Neural cell (in vitro differentiated cells): ENCODE data around the gene ADARB2. TPM values are rescaled to one million over a fixed set of nuclear protein-coding genes. Genes with fewer than 3 reads are reported as not detected.
A peak's percentile ranks its signal among the peaks of the same experiment; 100 is the strongest.

Experiments
- H2AFZ ChIP-seq: fragments of 200-600, 300-800 bp; sonication (generic), shearing (Covaris generic); 2 replicates; pipeline ENCODE4 v1.6.0; 2014; ENCODE audit warnings: low read depth, mild to moderate bottlenecking, antibody characterized with exemption, low read length, moderate library complexity
- H3F3A ChIP-seq: fragments of 200-600 bp; shearing (Covaris generic); 2 replicates; pipeline ENCODE4 v1.6.1; 2016; ENCODE audit warnings: mild to moderate bottlenecking, moderate library complexity, mixed read lengths, antibody characterized with exemption, low read length; ENCODE audit not compliant: insufficient read depth, poor library complexity, severe bottlenecking
- H3K27ac ChIP-seq: fragments of 200-600, 300-800 bp; sonication (generic), shearing (Covaris generic); 2 replicates; pipeline ENCODE4 v1.5.1; 2014; ENCODE audit warnings: mild to moderate bottlenecking, low read length, moderate library complexity
- H3K27me3 ChIP-seq: fragments of 300-800, 200-600 bp; sonication (generic), shearing (Covaris generic); 2 replicates; pipeline ENCODE4 v1.6.0; 2014; ENCODE audit warnings: mild to moderate bottlenecking, low read depth, low read length, moderate library complexity; ENCODE audit not compliant: insufficient read depth
- H3K36me3 ChIP-seq: fragments of 300-800, 200-600 bp; sonication (generic), shearing (Covaris generic); 2 replicates; pipeline ENCODE4 v1.5.1; 2014; ENCODE audit warnings: mild to moderate bottlenecking, antibody characterized with exemption, low read length, moderate library complexity; ENCODE audit not compliant: insufficient read depth
- H3K4me2 ChIP-seq: fragments of 300-800, 200-600 bp; sonication (generic), shearing (Covaris generic); 2 replicates; pipeline ENCODE4 v1.6.0; 2014; ENCODE audit warnings: mild to moderate bottlenecking, low read length
- H3K4me3 ChIP-seq: fragments of 300-800, 200-600 bp; sonication (generic), shearing (Covaris generic); 2 replicates; pipeline ENCODE4 v1.5.1; 2014; ENCODE audit warnings: mild to moderate bottlenecking, low read length, moderate library complexity
- H3K79me2 ChIP-seq: fragments of 200-600 bp; shearing (Covaris generic); replicated peaks from 2 replicates; pipeline ENCODE4 v1.6.0; 2014; ENCODE audit warnings: mild to moderate bottlenecking, low read length, moderate library complexity; ENCODE audit not compliant: insufficient read depth
- H3K9ac ChIP-seq: fragments of 300-800, 200-600 bp; sonication (generic), shearing (Covaris generic); 2 replicates; pipeline ENCODE4 v1.6.1; 2016; ENCODE audit warnings: mild to moderate bottlenecking, low read length, mixed read lengths
- H3K9me2 ChIP-seq: fragments of 200-600 bp; shearing (Covaris generic); 2 replicates; pipeline ENCODE4 v1.6.1; 2016; ENCODE audit warnings: mild to moderate bottlenecking, low read length, mixed read lengths; ENCODE audit not compliant: insufficient read depth
- H3K9me3 ChIP-seq: fragments of 200-600, 300-800 bp; sonication (generic), shearing (Covaris generic); 2 replicates; pipeline ENCODE4 v1.6.1; 2016; ENCODE audit warnings: mild to moderate bottlenecking, mixed run types, low read length, moderate library complexity, mixed read lengths
- H4K20me1 ChIP-seq: fragments of 200-600 bp; shearing (Covaris generic); 2 replicates; pipeline ENCODE4 v1.6.1; 2016; ENCODE audit warnings: mild to moderate bottlenecking, mixed run types; ENCODE audit not compliant: insufficient read depth
- CTCF ChIP-seq: fragments of 450-650 bp; IDR thresholded peaks from 2 replicates; pipeline ENCODE4 v1.5.1; 2014; ENCODE audit warnings: antibody characterized with exemption, mild to moderate bottlenecking, moderate library complexity; ENCODE audit not compliant: poor library complexity, severe bottlenecking
- EP300 ChIP-seq: fragments of 450-650 bp; conservative IDR thresholded peaks from 2 replicates; pipeline ENCODE4 v1.6.1; 2014; ENCODE audit warnings: antibody characterized with exemption, mild to moderate bottlenecking, moderate library complexity; ENCODE audit not compliant: poor library complexity, severe bottlenecking
- EZH2 ChIP-seq: fragments of 200-600, 300-800 bp; shearing (Covaris generic), sonication (generic); IDR thresholded peaks from 2 replicates; pipeline ENCODE4 v1.6.1; 2014; ENCODE audit warnings: antibody characterized with exemption, low read length, borderline replicate concordance, mild to moderate bottlenecking; ENCODE audit not compliant: insufficient read depth, poor library complexity, severe bottlenecking
- MXI1 ChIP-seq: fragments of 450-650 bp; conservative IDR thresholded peaks from 2 replicates; pipeline ENCODE4 v1.6.1; 2014; ENCODE audit warnings: antibody characterized with exemption, mild to moderate bottlenecking; ENCODE audit not compliant: poor library complexity, severe bottlenecking
- POLR2AphosphoS5 ChIP-seq: IDR thresholded peaks from 2 replicates; pipeline ENCODE4 v1.6.1; 2012
- RAD21 ChIP-seq: fragments of 450-650 bp; conservative IDR thresholded peaks from 2 replicates; pipeline ENCODE4 v1.6.1; 2014; ENCODE audit warnings: antibody characterized with exemption, mild to moderate bottlenecking, moderate library complexity
- REST ChIP-seq: IDR thresholded peaks from 2 replicates; pipeline ENCODE4 v1.6.1; 2012; ENCODE audit warnings: borderline replicate concordance
- SMC3 ChIP-seq: fragments of 450-650 bp; conservative IDR thresholded peaks from 2 replicates; pipeline ENCODE4 v1.6.1; 2014; ENCODE audit warnings: antibody characterized with exemption, mild to moderate bottlenecking, moderate library complexity; ENCODE audit not compliant: poor library complexity
- TAF1 ChIP-seq: IDR thresholded peaks from 2 replicates; pipeline ENCODE4 v1.6.1; 2012; ENCODE audit warnings: low read depth
- polyA plus RNA-seq: library from polyadenylated mRNA; depleted of rRNA; stranded (reverse); fragments of >200 nt; gene quantifications from 2 replicates; pipeline ENCODE4 v1.2.3, GENCODE V29; 2014

The ADARB2 gene
- polyA plus RNA-seq, 1 donor from 2014 or later, result 3.6 TPM

- Histone ChIP-seq H3K27me3 (no peaks in the 10 kb centered on the region), H3K36me3 (no peaks in the 10 kb centered on the region), H3K79me2 (no peaks in the 10 kb centered on the region), H3K4me2 (no peak overlapping the region), H3K9ac (no peak overlapping the region), H3F3A (no peaks in the 10 kb centered on the region), H3K9me3 (no peaks in the 10 kb centered on the region), H3K9me2 (no peaks in the 10 kb centered on the region), H2AFZ (no peak overlapping the region), H4K20me1 (no peaks in the 10 kb centered on the region), H3K4me3 (no peak overlapping the region), H3K27ac (no peak overlapping the region)
- TF ChIP-seq EZH2, result no peak
- TF ChIP-seq POLR2AphosphoS5, result peak; percentile 11
Measured at GRCh38 chr10:1333981-1334380, 403.3 kb downstream of the ADARB2 start.

- no peaks in the 10 kb centered on the region for H3F3A ChIP-seq
- no peaks in the 10 kb centered on the region for H3K36me3 ChIP-seq
- no peaks in the 10 kb centered on the region for H3K27me3 ChIP-seq
- no peaks in the 10 kb centered on the region for H4K20me1 ChIP-seq
- H3K9me2 ChIP-seq, result no peaks in the 10 kb centered on the region
- H3K4me3 ChIP-seq, result no peak overlapping the region
- H3K9me3 ChIP-seq, result no peaks in the 10 kb centered on the region
- TF ChIP-seq EP300 (no peak), REST (no peak), POLR2AphosphoS5 (no peak)
- H2AFZ ChIP-seq, result no peak overlapping the region
- no peak overlapping the region for H3K27ac ChIP-seq
- no peak overlapping the region for H3K9ac ChIP-seq
- no peaks in the 10 kb centered on the region for H3K79me2 ChIP-seq
- H3K4me2 ChIP-seq, result no peak overlapping the region
Measured at GRCh38 chr10:1331560-1331959, 405.8 kb downstream of the ADARB2 start.

GRCh38 chr10:1329622-1330021 is 407.7 kb downstream of the ADARB2 start:
- H3K9ac ChIP-seq, result peak overlapping the region; percentile 17
- no peaks in the 10 kb centered on the region for H3K79me2 ChIP-seq
- H3K9me2 ChIP-seq, result no peaks in the 10 kb centered on the region
- no peaks in the 10 kb centered on the region for H3K36me3 ChIP-seq
- H3K9me3 ChIP-seq, result no peaks in the 10 kb centered on the region
- TF ChIP-seq RAD21 (no peak), SMC3 (no peak), EZH2 (no peak), POLR2AphosphoS5 (no peak), TAF1 (no peak), CTCF (no peak), REST (no peak), EP300 (no peak), MXI1 (no peak)
- no peak overlapping the region for H2AFZ ChIP-seq
- H3K27ac ChIP-seq, result peak overlapping the region; percentile 17
- H3K27me3 ChIP-seq, result no peaks in the 10 kb centered on the region
- H3F3A ChIP-seq, result no peaks in the 10 kb centered on the region
- no peak overlapping the region for H3K4me3 ChIP-seq
- H3K4me2 ChIP-seq, result no peak overlapping the region
- H4K20me1 ChIP-seq, result no peaks in the 10 kb centered on the region
